GM23338 (cell line): Measurements from ENCODE around the gene APRT. TPM values are rescaled to one million over a fixed set of nuclear protein-coding genes. Genes with fewer than 3 reads are reported as not detected.

ENCODE experiments used
- ATAC-seq: fragments of 200-7000 bp; cut with Tn5 transposase; 3 replicates; pipeline ENCODE4 v1.9.1; 2020
- DNase-seq: peaks from one replicate; pipeline ENCODE4 v3.0.0-alpha.2; 2015; ENCODE audit warnings: low spot score
- H2AFZ ChIP-seq: fragments of 200-600 bp; sonication (generic); 2 replicates; pipeline ENCODE4 v1.8.0; 2016; ENCODE audit warnings: antibody characterized with exemption, mild to moderate bottlenecking, moderate library complexity
- H3F3A ChIP-seq: fragments of 200-600 bp; sonication (generic); replicated peaks from 2 replicates; pipeline ENCODE4 v1.8.0; 2017; ENCODE audit warnings: antibody characterized with exemption, mixed run types, low read depth
- H3K27ac ChIP-seq: fragments of 200-600 bp; sonication (generic); 2 replicates; pipeline ENCODE4 v1.6.1; 2016; ENCODE audit warnings: low read depth
- H3K27me3 ChIP-seq: fragments of 200-600 bp; sonication (generic); 2 replicates; pipeline ENCODE4 v1.8.0; 2016; ENCODE audit warnings: mild to moderate bottlenecking, mixed run types, moderate library complexity; ENCODE audit not compliant: insufficient read depth
- H3K36me3 ChIP-seq: fragments of 200-600 bp; sonication (generic); 2 replicates; pipeline ENCODE4 v1.8.0; 2016; ENCODE audit warnings: mild to moderate bottlenecking; ENCODE audit not compliant: insufficient read depth
- H3K4me1 ChIP-seq: fragments of 200-600 bp; sonication (generic); 2 replicates; pipeline ENCODE4 v1.8.0; 2016; ENCODE audit warnings: mild to moderate bottlenecking, moderate library complexity; ENCODE audit not compliant: insufficient read depth
- H3K4me2 ChIP-seq: fragments of 200-600 bp; sonication (generic); 2 replicates; pipeline ENCODE4 v1.7.1; 2017; ENCODE audit warnings: mixed run types
- H3K4me3 ChIP-seq: fragments of 200-600 bp; sonication (generic); 2 replicates; pipeline ENCODE4 v1.6.1; 2016; ENCODE audit warnings: mixed run types
- H3K79me2 ChIP-seq: fragments of 200-600 bp; sonication (generic); replicated peaks from 2 replicates; pipeline ENCODE4 v1.8.0; 2017; ENCODE audit warnings: mild to moderate bottlenecking; ENCODE audit not compliant: insufficient read depth
- H3K9me2 ChIP-seq: fragments of 200-600 bp; sonication (generic); 2 replicates; pipeline ENCODE4 v1.8.0; 2017; ENCODE audit not compliant: insufficient read depth
- H4K20me1 ChIP-seq: fragments of 200-600 bp; sonication (generic); replicated peaks from 2 replicates; pipeline ENCODE4 v1.8.0; 2017; ENCODE audit warnings: mild to moderate bottlenecking; ENCODE audit not compliant: insufficient read depth
- H3K27ac Mint-ChIP-seq: 2 replicates; pipeline ENCODE4 v1.8.0; 2020; ENCODE audit warnings: inconsistent platforms, mild to moderate bottlenecking, moderate library complexity, mixed read lengths
- H3K27me3 Mint-ChIP-seq: 3 replicates; pipeline ENCODE4 v1.8.0; 2022; ENCODE audit warnings: low read depth, mild to moderate bottlenecking, moderate library complexity, mixed read lengths, inconsistent platforms; ENCODE audit not compliant: insufficient read depth, poor library complexity
- H3K36me3 Mint-ChIP-seq: 3 replicates; pipeline ENCODE4 v1.8.0; 2021; ENCODE audit warnings: low read depth, mild to moderate bottlenecking, inconsistent platforms, moderate library complexity, mixed read lengths
- H3K4me1 Mint-ChIP-seq: 3 replicates; pipeline ENCODE4 v1.8.0; 2020; ENCODE audit warnings: mild to moderate bottlenecking, inconsistent platforms, mixed read lengths
- H3K4me3 Mint-ChIP-seq: 3 replicates; pipeline ENCODE4 v1.8.0; 2021; ENCODE audit warnings: moderate library complexity, mild to moderate bottlenecking, inconsistent platforms, mixed read lengths
- H3K9me3 Mint-ChIP-seq: 3 replicates; pipeline ENCODE4 v1.8.0; 2020; ENCODE audit warnings: moderate library complexity, mild to moderate bottlenecking, inconsistent platforms, mixed read lengths
- EZH2 ChIP-seq: fragments of 200-600 bp; sonication (generic); IDR thresholded peaks from one replicate; pipeline ENCODE4 v1.8.0; 2017; ENCODE audit warnings: antibody characterized with exemption, mild to moderate bottlenecking, low read depth; ENCODE audit not compliant: unreplicated experiment
- REST ChIP-seq: IDR thresholded peaks from one replicate; pipeline ENCODE4 v1.6.1; 2018; ENCODE audit warnings: antibody characterized with exemption; ENCODE audit not compliant: unreplicated experiment
- STAT1 ChIP-seq: IDR thresholded peaks from one replicate; pipeline ENCODE4 v1.6.1; 2016; ENCODE audit warnings: antibody characterized with exemption; ENCODE audit not compliant: unreplicated experiment
- ZNF114 ChIP-seq: fragments of 250-450 bp; sonication (Bioruptor Pico); IDR thresholded peaks from 2 replicates; pipeline ENCODE4 v1.5.0; 2020; ENCODE audit warnings: mild to moderate bottlenecking, moderate library complexity
- ZNF331 ChIP-seq: fragments of 250-450 bp; sonication (Bioruptor Pico); IDR thresholded peaks from 2 replicates; pipeline ENCODE4 v1.5.0; 2020; ENCODE audit warnings: low read depth, mild to moderate bottlenecking, moderate library complexity
- polyA plus RNA-seq: library from polyadenylated mRNA; unstranded; fragments of >200 nt; fragmentation: Nextera tagmentation; extraction: Ambion mirVana; gene quantifications from 2 replicates; pipeline ENCODE4 v1.2.1, GENCODE V29; 2016
- total RNA-seq: library from RNA; depleted of rRNA; stranded (reverse); fragments of >200 nt; shearing (Covaris generic); gene quantifications from 2 replicates; pipeline ENCODE4 v1.2.3, GENCODE V29; 2014
- TF ChIP-seq, protein P1 (sequence below): IDR thresholded peaks from 2 replicates; pipeline ENCODE4 v1.6.1; 2016; ENCODE audit warnings: antibody characterized with exemption

The APRT gene
- total and polyA plus RNA-seq, 2 experiments from 2014 or later, result 250 to 522 TPM

GRCh38 chr16:88773812-88774291, 37.9 kb downstream of the APRT start:
- Mint-ChIP-seq H3K36me3 (no peaks in the 10 kb centered on the region), H3K4me1 (peaks cover 41% of the 10 kb centered on the region), H3K27me3 (peaks cover 25% of the 10 kb centered on the region), H3K27ac (no peak overlapping the region), H3K4me3 (no peak overlapping the region), H3K9me3 (no peaks in the 10 kb centered on the region; the same call in 2 of the 3 replicates)
- DNase-seq (peak; percentile 51), ATAC-seq (no peak)
- Histone ChIP-seq H3K27me3 (no peaks in the 10 kb centered on the region), H4K20me1 (no peaks in the 10 kb centered on the region), H3K4me3 (no peak overlapping the region), H3K9me2 (no peaks in the 10 kb centered on the region), H3F3A (peaks cover 9% of the 10 kb centered on the region; the same call in 1 of the 2 replicates), H2AFZ (no peak overlapping the region), H3K4me1 (peaks cover 38% of the 10 kb centered on the region), H3K79me2 (peaks cover 46% of the 10 kb centered on the region), H3K36me3 (no peaks in the 10 kb centered on the region), H3K27ac (no peak overlapping the region), H3K4me2 (no peak overlapping the region)
- TF ChIP-seq ZNF114 (CRISPR knock-in tag) (no peak), REST (no peak), EZH2 (no peak), ZNF331 (CRISPR knock-in tag) (no peak)

GRCh38 chr16:88772871-88773811, 38.6 kb downstream of the APRT start:
- Histone ChIP-seq H3K4me3 (no peak overlapping the region), H3K27ac (no peak overlapping the region), H3K4me1 (peaks cover 39% of the 10 kb centered on the region), H3K4me2 (no peak overlapping the region), H3K36me3 (no peaks in the 10 kb centered on the region), H2AFZ (no peak overlapping the region), H3K79me2 (peaks cover 42% of the 10 kb centered on the region), H3K9me2 (no peaks in the 10 kb centered on the region), H4K20me1 (no peaks in the 10 kb centered on the region), H3K27me3 (no peaks in the 10 kb centered on the region), H3F3A (peaks cover 10% of the 10 kb centered on the region; the same call in 1 of the 2 replicates)
- Mint-ChIP-seq H3K4me1 (peaks cover 36% of the 10 kb centered on the region), H3K36me3 (no peaks in the 10 kb centered on the region), H3K4me3 (no peak overlapping the region), H3K27ac (no peak overlapping the region), H3K27me3 (peaks cover 23% of the 10 kb centered on the region), H3K9me3 (no peaks in the 10 kb centered on the region; the same call in 2 of the 3 replicates)
- no peak for ATAC-seq
- DNase-seq, result no peak
- TF ChIP-seq, protein P1, sequence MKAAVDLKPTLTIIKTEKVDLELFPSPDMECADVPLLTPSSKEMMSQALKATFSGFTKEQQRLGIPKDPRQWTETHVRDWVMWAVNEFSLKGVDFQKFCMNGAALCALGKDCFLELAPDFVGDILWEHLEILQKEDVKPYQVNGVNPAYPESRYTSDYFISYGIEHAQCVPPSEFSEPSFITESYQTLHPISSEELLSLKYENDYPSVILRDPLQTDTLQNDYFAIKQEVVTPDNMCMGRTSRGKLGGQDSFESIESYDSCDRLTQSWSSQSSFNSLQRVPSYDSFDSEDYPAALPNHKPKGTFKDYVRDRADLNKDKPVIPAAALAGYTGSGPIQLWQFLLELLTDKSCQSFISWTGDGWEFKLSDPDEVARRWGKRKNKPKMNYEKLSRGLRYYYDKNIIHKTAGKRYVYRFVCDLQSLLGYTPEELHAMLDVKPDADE, result no peak
- TF ChIP-seq STAT1 (no peak), REST (no peak), EZH2 (no peak)
